HG03108 (cell line): ENCODE results near the gene PPP1R3C.

Experiments
- ATAC-seq: cut with Tn5 transposase; IDR thresholded peaks from one replicate; pipeline ENCODE4 v1.9.1; 2021; ENCODE audit warnings: moderate library complexity; ENCODE audit not compliant: unreplicated experiment

PPP1R3C gene

DNA sequence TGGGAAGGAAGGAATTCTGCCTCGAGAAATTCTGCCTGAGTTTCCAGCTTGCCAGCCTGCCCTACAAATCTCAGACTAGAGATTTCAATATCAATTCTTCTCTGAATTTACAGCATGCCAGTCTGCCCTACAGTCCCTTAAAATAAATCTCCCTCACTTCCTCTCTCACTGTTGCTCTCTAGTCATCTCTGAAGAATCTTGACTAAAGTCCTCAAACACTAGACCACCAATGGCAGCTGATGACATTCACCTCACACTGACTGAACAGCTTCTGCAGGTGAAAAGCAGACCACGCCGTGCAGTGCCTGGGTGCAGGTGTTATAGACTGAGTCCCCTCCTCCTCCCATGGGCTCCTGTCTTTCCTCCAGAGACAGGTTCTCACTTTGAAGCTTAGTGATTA, 30.4 kb downstream of the PPP1R3C start:
- no peak for ATAC-seq

DNA sequence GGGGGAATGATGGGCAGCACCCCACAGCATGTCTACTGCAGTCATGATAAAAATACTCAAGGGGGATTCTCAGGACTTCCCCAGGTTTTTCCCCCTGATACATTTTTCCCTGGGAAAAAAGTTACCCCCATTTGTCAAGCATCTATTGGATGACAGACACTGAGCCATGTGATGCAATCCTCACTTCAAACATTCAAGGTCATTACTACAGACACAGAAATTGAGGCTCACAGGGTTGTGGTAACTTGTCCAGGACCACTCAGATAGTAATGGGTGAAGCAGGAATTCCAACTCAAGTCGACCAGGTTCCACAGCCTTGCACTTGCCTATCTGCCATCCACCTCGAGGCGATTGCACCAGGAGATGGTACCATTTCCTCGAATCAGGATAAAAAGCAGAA, 31.7 kb downstream of the PPP1R3C start:
- ATAC-seq: no peak

DNA sequence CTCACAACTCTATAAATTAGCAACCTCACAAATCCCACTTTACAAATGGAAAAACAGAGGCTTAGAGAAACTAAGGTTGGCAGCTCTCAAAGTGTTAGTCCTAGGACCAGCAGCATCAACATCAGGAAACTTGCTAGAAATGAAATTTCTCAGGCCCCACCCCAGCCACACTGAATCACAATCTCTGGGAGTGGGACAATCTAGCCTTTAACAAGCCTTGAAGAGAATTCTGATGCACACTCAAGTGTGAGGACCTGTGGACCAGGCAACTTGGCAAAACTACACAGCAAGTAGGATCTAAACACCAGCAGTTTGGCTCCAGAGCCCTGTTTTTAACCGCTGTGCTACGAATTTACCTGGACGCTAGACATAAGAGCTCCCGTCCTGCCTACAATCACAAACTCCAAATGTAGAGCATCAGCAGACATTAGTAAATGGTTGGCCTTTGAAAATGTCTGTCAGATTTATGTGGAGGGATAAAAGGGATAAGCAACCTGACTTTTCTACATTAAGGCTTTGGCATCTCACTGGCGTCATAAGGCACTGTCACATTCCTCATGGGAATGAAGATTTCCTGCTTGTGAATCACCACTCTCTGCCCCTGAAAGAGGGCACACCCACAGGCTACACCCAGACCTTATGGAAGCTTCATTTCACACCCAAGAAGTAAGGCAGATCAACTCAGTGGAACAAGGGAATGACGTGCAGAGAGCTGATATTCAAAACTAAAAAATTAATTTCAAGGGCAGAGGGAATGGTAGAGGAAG, 34.5 kb downstream of the PPP1R3C start:
- no peak for ATAC-seq

DNA sequence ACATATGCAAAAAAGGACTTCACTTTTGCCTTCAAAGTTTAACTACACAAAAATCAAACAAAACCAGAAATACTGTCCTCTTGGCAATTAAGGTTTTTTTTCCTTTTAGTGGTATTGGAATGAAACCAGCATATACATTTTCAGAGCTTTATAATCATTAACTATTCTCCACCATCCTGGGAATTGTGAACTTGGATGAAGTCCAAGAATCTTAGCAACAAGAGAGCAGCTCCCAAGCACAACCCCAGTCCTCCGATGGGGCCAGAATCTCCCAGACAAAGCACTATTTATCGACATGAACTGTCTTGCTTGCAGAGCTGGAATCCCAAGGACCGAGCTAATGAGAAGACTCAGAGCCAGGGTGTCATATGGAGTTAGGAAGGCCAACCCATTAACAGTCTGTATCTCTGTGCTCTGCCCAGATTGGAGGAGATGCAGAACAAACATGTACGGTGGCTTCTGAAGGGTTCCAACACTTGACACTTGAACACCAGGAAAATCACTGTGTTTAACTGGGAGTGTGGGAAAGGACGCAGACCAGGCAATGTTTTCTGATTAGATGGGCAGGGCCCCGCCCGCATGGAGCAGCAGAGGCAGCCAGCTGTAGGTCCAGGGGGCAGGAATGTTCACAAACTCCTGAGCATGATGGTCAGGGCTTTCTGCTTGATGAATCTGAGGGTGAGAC, 35.5 kb downstream of the PPP1R3C start:
- ATAC-seq: no peak

DNA sequence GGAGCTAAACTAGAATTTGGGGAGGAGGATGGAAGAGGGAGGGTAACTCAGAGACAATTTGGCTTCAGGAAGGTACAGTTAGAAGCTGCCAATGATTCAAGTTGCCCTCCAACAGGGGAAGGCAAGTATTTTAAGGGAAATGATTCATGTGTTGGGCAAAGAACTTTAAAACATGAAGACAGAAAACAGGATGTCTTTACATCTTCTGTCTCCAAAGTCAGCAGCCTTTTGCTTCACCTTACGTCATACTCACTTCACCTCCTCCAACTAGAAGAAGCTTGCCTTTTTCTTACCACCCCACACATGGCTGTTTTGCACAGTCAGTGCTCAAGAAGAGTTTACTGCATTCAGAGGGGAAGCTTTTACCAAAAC, 36.1 kb downstream of the PPP1R3C start:
- no peak for ATAC-seq

DNA sequence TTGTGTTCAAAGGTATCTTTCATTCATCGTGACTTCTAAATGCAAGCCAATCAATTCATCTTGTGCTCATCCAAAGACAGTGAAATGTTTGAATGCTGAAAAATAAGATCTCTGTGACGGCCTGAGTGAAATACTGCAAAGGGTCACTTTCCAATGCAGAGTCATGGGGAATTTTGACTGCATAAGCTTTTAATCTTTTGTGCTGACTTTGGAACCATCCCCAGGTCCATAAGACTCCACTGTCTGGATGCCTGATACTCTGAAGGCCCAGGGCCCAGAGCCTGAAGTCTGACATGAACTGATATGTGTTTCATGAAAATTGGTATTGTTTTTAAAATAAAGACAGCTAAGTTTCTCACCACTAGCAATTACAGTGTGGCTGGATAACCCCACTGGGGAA, 39.0 kb downstream of the PPP1R3C start:
- no peak for ATAC-seq

DNA sequence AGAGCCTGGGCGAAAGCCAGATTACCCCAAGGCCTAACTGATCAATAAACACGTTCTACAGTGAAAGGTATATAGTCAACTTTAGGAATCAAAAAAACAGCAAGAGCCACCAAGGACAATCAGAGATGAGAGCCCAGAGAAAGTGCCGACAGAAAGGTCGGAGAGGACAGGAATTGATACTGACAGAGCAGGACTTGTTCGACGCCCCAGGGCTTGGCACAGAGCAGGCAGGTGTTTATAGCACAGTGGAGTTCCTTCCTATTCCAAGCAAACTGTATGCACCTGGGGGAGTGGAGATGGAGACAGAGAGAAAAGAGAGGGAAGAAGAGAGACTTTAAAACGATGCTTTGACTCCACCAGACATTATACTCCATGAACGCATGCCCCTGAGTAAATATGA, 39.5 kb downstream of the PPP1R3C start:
- no peak for ATAC-seq

DNA sequence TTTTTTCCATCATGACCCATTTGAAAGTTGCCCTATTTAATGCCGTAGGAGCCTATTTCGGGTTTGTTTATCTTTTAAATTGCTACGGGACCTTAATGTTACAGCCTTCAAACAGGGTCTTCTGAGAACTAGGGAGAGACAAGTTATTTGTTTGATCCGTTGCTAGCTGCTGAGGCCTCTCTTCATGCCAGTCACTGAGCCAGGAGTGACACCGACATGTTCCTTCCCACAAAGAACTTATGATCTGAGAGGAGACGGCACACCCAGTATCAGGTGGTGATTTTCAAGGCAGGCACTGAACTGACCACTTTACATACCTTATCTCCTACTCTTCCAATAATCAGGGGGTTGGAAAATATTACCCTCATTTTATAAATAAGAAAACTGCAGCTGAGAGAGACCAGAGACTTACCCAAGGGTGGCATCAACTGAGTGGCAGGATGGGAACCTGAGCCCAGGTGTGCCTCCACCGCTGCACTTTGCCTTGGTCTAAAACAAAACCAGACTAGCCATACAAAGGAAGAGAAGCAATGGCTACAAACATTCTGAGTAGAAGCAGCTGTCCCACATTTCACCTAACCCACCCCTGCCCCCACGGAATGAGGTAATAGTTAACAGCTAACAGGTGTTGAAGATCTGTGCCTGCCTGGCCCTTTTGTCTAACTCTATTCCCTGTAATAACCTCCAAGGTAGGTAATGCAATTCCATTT, 40.5 kb downstream of the PPP1R3C start:
- ATAC-seq: no peak

DNA sequence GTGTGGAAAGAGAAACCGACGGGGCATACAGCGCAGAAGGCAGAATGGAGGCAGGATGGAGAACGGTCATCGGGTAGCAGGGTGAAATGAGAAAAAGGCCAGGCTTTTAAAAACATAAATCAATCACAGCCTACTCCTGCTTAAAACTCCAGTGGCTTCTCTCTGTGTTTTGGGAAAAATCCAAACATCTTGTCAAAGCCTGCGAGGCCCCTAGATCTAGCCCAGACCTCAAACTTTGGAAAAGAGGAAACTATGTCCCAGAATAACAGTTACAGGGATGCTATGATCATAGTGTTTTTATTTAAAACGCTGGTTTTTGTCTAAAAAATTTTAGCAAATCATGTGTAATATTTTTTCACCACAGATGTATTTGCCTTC, 41.1 kb downstream of the PPP1R3C start:
- ATAC-seq: no peak

DNA sequence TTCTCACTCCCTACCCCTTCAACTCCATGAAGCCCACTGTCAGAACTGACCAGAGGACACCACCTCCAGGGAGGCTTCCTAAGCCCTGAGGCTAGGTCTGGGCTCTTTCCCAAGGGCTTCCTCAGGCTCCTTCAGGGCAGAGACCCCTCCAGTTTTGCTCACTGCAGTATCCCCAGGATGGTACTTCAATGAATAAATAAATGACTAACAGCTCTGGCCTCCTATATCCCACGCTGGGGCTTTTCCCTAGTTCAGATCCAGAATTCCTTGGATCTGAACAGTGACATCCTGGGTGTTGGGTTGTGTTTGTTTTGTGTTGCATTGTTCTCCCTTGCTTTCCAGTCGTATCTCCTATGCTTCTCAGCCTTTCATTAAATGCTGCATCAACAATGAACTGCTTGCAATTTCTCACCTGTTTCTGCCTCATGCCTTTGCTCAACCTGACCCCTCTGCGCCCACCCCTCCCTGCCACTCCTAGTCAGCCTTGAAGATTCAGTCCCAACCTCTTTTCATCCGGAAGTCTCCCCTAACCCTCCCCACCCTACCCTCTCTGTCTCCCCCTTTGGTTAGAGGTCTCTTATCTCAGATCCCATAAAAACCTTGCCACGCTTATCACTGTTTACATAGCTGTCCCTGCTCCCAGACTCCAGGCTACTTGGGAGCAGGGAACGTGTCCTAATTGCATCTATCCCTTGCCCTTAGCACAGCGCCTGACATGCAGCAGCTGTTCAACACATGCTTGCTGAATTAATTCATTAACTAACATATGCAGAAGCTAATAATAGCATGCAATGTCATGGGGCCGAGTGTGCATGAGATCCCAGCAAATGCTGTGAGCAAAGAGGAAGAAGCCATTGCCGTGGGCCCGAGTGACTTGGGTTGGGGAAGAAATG, 41.7 kb downstream of the PPP1R3C start:
- no peak for ATAC-seq

DNA sequence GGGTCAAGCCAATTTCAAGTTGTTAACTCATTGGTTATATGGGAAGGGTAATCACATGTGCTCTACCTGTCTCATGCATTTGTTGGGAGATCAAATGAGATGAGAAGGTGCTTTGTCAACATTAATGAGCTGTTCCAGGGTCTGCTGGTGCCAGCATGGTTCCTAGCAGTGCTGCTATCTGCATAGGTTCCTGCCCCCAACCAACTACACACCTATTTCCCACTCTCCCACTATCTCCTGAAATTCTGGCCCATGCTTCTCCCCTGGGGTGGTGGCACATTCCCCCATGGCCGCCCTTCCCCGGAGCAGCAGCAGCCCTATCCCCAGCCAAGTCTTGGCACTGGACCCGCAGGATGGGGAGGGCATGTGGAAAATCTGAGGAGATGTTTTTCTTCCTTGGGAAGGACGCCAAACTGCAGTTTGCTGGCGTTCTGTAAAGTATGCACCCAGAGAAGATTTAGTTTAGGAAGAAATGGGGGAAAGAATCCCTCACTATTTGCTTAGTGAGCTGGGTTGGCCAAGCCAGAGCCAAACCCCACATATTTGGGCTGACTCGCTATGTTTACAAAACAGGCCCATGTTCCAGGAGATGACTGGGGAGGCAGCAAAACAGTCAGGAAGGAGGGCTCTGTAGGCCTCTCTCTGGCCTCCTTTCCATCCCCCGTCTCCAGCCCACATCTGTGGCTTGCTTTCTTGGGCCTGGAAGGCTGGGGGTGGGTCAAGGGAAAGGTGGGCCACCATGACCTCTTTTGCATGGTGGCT, 42.5 kb downstream of the PPP1R3C start:
- no peak for ATAC-seq

DNA sequence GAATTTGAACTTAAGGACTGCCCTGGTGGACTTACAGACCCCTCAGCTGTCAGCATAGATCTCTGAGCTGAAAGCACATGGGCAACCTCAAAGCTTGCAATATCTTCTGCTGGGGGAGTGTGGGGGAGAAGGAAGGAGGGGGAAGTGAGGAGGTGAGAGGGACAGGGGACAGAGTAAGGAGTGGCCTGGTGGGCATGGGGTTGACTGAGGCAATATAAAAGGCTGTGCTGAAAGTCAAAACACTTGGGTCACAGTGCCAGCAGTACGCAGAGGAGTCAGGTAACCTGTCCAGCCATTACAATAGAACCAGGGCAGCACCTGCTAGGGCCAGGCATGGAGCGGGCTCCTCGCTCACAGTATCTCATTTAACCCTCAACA, 43.2 kb downstream of the PPP1R3C start:
- ATAC-seq: no peak

DNA sequence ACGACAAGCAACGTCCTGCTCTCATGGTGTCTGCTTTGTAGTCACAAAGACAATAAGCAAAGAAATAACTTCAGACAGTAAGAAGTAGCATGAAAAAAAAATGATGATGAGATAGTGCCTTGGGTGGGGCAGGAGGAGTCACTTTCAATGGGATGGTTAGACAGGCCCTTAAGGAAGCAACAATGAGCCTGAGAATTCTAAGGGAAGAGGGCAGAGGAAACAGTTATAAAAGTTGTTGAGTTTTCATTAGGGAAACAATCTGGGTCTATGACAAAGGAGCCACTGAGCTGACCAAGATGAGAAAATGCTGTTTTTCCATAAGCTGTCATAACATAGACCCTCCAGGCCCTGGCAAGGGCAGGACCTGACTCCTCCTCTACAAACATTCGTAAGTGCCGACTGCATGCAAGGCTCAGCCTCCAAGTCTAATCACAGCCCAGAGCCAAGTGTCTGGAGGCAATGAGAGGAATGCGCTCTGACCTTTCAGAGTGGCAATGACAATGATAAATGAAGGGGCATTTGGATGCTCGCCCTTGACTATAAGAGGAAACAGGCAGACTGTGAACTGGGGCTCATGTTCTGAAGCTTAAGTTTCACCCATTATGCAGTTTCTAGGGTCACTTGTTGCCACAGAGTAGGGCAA, 43.7 kb downstream of the PPP1R3C start:
- ATAC-seq: no peak

DNA sequence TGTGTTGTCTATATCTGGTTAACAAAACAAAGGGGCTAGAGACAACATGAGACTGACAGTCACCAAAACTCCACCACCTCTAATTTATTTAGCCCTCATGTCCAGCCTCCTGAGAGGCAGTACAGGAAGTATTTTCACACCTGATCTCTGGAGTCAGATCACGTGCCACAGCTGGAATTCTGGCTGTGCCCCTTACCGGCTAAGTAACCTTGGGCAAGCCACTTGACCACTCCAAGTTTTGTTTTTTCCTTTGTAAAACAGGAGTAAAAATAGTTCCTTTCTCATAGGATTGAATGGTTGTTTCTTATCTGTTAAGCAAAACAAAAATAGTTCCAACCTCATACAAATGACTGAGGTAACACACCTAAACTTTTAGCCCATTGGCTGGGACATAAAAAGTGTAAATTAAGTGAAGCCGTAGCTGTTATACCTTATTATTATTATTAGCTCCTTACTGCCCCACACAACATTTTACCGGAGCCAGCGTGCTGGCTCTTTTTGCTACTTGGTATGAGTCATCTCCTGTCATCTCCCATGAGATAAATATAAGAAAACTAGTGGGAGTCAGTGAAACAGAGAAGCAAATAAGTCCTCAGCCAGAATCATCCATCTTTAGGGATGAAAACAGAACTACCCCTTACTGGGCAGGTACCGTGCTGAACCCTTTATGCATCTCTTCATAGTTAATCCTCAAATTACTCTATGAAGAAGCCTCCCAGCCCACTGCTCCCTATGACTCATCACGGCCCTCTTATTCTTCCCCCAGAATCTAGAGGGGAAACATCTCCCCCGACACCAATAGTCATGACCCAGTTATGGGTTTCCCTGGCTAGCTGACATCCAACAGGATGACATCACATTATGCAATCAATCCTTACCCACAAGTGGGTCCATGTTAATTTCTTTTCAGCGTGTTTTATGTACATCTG, 44.9 kb downstream of the PPP1R3C start:
- no peak for ATAC-seq

DNA sequence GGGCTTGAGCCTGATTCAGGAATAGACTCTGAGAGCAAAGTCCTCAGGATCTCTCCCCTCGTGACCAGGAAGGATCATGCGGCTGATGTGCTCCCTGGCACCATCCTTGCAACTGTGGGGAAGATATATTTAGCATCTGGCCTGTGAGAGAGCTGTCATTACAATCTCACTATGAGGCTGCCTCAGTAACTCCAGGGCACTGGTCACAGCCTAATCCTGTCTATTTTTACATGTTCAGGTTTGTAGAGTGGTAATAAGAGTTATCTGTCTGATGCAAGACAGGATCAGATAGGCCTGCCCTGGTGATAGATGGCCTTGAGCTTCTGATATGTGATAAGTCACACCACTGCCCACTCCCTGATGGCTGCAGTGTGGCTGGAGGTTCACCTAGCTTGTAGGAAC, 50.7 kb downstream of the PPP1R3C start:
- ATAC-seq: no peak

DNA sequence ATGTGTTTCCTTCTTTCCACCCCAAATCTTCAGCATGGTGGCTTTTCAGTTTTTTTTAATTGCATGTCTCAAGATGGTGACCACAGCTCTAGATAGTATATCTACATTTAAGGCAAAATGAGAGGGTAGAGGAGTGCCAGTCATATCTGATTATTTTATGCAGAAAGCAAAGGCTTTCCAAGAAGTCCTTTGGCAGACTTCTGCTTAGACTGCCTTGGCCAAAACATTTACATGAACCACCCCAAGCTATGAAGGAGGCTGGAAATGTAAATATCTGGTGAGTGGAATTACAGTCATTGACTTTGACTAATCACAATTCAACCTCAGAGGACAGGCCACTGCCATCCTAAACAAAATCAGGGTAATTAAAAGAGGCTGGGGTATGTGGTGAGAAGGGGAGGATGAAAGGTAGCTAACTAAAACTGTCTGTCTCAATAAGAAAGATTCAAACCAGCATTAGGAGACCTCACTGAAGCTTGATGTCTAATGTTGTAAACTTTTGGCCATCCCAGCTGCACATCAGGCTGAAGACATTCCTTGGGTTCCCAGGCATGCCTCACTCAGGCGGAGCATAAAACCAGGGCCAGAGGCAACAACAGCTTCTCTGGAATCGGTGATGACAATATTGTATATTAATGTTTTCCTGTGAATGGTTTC, 53.4 kb downstream of the PPP1R3C start:
- no peak for ATAC-seq
